Parathyroid adenoma (tissue), 2 donors: ENCODE data around the gene BASP1.
"Not testable (repeated sequence)": the region's sequence is repeated elsewhere in the genome, so short reads cannot be mapped to it uniquely, and the experiment has no call there.

ENCODE experiments used
- H2AFZ ChIP-seq: fragments of 300-600 bp; sonication (generic); one replicate; pipeline ENCODE4 v1.7.0; 2017; ENCODE audit warnings: antibody characterized with exemption, mild to moderate bottlenecking
- H3K27ac ChIP-seq: fragments of 300-600 bp; sonication (generic); one replicate; pipeline ENCODE4 v1.7.0; 2017
- H3K27me3 ChIP-seq: fragments of 300-600 bp; sonication (generic); one replicate; pipeline ENCODE4 v1.7.0; 2017; ENCODE audit warnings: low read length; ENCODE audit not compliant: control insufficient read depth, insufficient read depth
- H3K36me3 ChIP-seq: fragments of 300-600 bp; sonication (generic); one replicate; pipeline ENCODE4 v1.7.0; 2017; ENCODE audit warnings: low read length; ENCODE audit not compliant: control insufficient read depth, insufficient read depth
- H3K4me1 ChIP-seq: fragments of 300-600 bp; sonication (generic); one replicate; pipeline ENCODE4 v1.7.0; 2017; ENCODE audit warnings: control low read depth
- H3K4me2 ChIP-seq: fragments of 300-600 bp; sonication (generic); one replicate; pipeline ENCODE4 v1.7.0; 2017; ENCODE audit warnings: low read length
- H3K4me3 ChIP-seq: fragments of 300-600 bp; sonication (generic); one replicate; pipeline ENCODE4 v1.7.0; 2017; ENCODE audit warnings: low read depth, low read length
- H3K79me2 ChIP-seq: fragments of 300-600 bp; sonication (generic); one replicate; pipeline ENCODE4 v1.7.0; 2017; ENCODE audit warnings: control low read depth
- H3K9ac ChIP-seq: fragments of 300-600 bp; sonication (generic); one replicate; pipeline ENCODE4 v1.7.0; 2017; ENCODE audit warnings: mild to moderate bottlenecking
- H3K9me3 ChIP-seq: fragments of 300-600 bp; sonication (generic); one replicate; pipeline ENCODE4 v1.7.0; 2017; ENCODE audit warnings: low read length; ENCODE audit not compliant: control insufficient read depth
- CTCF ChIP-seq: fragments of 300-600 bp; sonication (generic); IDR thresholded peaks from one replicate; pipeline ENCODE4 v1.7.0; 2017; ENCODE audit warnings: antibody characterized with exemption, mild to moderate bottlenecking
- donor health status: primary hyperparathyroidism.

Gene BASP1

GRCh38 chr5:17189381-17190036 is 27.9 kb upstream of the BASP1 start:
- H3K4me3 ChIP-seq, result no peak overlapping the region
- H2AFZ ChIP-seq, result peak overlapping the region; percentile 28
- no peaks in the 10 kb centered on the region for H3K79me2 ChIP-seq
- H3K27ac ChIP-seq, result peak overlapping the region; percentile 67
- no peaks in the 10 kb centered on the region for H3K9me3 ChIP-seq
- H3K36me3 ChIP-seq, result no peaks in the 10 kb centered on the region
- no peak overlapping the region for H3K9ac ChIP-seq
- TF ChIP-seq CTCF, result peak; percentile 94
- H3K4me1 ChIP-seq, result peaks cover 34% of the 10 kb centered on the region
- H3K27me3 ChIP-seq, result no peaks in the 10 kb centered on the region
- peak overlapping the region; percentile 48 for H3K4me2 ChIP-seq

GRCh38 chr5:17190242-17190778 is 27.1 kb upstream of the BASP1 start:
- Histone ChIP-seq H2AFZ (peak overlapping the region; percentile 24), H3K27ac (peak overlapping the region; percentile 67), H3K4me3 (no peak overlapping the region), H3K4me1 (peaks cover 34% of the 10 kb centered on the region), H3K79me2 (no peaks in the 10 kb centered on the region), H3K27me3 (no peaks in the 10 kb centered on the region), H3K4me2 (peak overlapping the region; percentile 48), H3K9me3 (no peaks in the 10 kb centered on the region), H3K9ac (no peak overlapping the region), H3K36me3 (no peaks in the 10 kb centered on the region)
- peak; percentile 78 for TF ChIP-seq CTCF

GRCh38 chr5:17190799-17191391 is 26.5 kb upstream of the BASP1 start:
- Histone ChIP-seq H3K79me2 (no peaks in the 10 kb centered on the region), H3K27ac (peak overlapping the region; percentile 67)
- TF ChIP-seq CTCF, result no peak

GRCh38 chr5:17191574-17191973 is 25.9 kb upstream of the BASP1 start:
- H3K4me1 ChIP-seq, result peaks cover 34% of the 10 kb centered on the region

More at GRCh38 chr5:17190799-17191391, 26.5 kb upstream of the BASP1 start:
- H3K36me3 ChIP-seq, result no peaks in the 10 kb centered on the region
- H2AFZ ChIP-seq, result peak overlapping the region; percentile 23
- peak overlapping the region; percentile 20 for H3K4me2 ChIP-seq
- H3K27me3 ChIP-seq, result no peaks in the 10 kb centered on the region
- no peak overlapping the region for H3K9ac ChIP-seq
- H3K9me3 ChIP-seq, result no peaks in the 10 kb centered on the region
- no peak overlapping the region for H3K4me3 ChIP-seq
- peaks cover 34% of the 10 kb centered on the region for H3K4me1 ChIP-seq

GRCh38 chr5:17192191-17192590 is 25.2 kb upstream of the BASP1 start:
- Histone ChIP-seq H3K4me1 (peaks cover 33% of the 10 kb centered on the region), H3K79me2 (no peaks in the 10 kb centered on the region), H3K36me3 (no peaks in the 10 kb centered on the region), H3K4me3 (no peak overlapping the region), H3K27me3 (no peaks in the 10 kb centered on the region), H3K9me3 (peaks cover under 1% of the 10 kb centered on the region), H2AFZ (no peak overlapping the region), H3K27ac (no peak overlapping the region), H3K4me2 (no peak overlapping the region), H3K9ac (no peak overlapping the region)
- TF ChIP-seq CTCF, result no peak

More at GRCh38 chr5:17191574-17191973, 25.9 kb upstream of the BASP1 start:
- H3K9me3 ChIP-seq, H3K36me3 ChIP-seq, H2AFZ ChIP-seq, H3K9ac ChIP-seq, H3K79me2 ChIP-seq, H3K27me3 ChIP-seq, H3K4me3 ChIP-seq, H3K4me2 ChIP-seq: not testable (repeated sequence)
- H3K27ac ChIP-seq, result peak overlapping the region; percentile 67
